Ascending aorta (tissue), 2 donors: ENCODE measurements around the gene LBX1. TPM values are rescaled to one million over a fixed set of nuclear protein-coding genes. Genes with fewer than 3 reads are reported as not detected.

Experiments
- DNase-seq, 2 donors: peaks; one replicate each; pipeline ENCODE4 v3.0.0-alpha.2; 2019; ENCODE audit warnings: low spot score in 2 of 2
- H3K27ac ChIP-seq, 2 donors: fragments of 200-600 bp; sonication (generic); one replicate each; pipeline ENCODE4 v1.5.1; 2016 to 2017; ENCODE audit warnings: mild to moderate bottlenecking in 1 of 2
- H3K27me3 ChIP-seq: fragments of 200-600 bp; sonication (generic); one replicate; pipeline ENCODE4 v1.5.1; 2017
- H3K36me3 ChIP-seq, 2 donors: fragments of 200-600 bp; sonication (generic); one replicate each; pipeline ENCODE4 v1.5.1; 2016
- H3K4me1 ChIP-seq, 2 donors: fragments of 200-600 bp; sonication (generic); one replicate each; pipeline ENCODE4 v1.5.1; 2016 to 2017; ENCODE audit warnings: mild to moderate bottlenecking in 1 of 2
- H3K4me3 ChIP-seq, 2 donors: fragments of 200-600 bp; sonication (generic); one replicate each; pipeline ENCODE4 v1.5.1; 2016 to 2017; ENCODE audit warnings: mild to moderate bottlenecking in 1 of 2
- H3K9me3 ChIP-seq, 2 donors: fragments of 200-600 bp; sonication (generic); one replicate each; pipeline ENCODE4 v1.5.1; 2016
- CTCF ChIP-seq, 3 experiments: fragments of 200-600 bp in 2 of 3; fragments of 450-650 bp in 1 of 3; sonication (generic) in 2 of 3; IDR thresholded peaks; one replicate each; pipeline ENCODE4 v1.5.1; 2016 to 2019; ENCODE audit warnings: antibody characterized with exemption in 3 of 3, mild to moderate bottlenecking in 1 of 3, moderate library complexity in 1 of 3
- intact Hi-C: fragments of 100-400 bp; cut with DNase I; formaldehyde crosslinking; loops from one replicate; pipeline ENCODE4 v1.15.1; 2023
- total RNA-seq: library from RNA; depleted of rRNA; stranded (reverse); fragments of >200 nt; gene quantifications from one replicate; pipeline ENCODE4 v1.1.0, GENCODE V29; 2016

The LBX1 gene
- total RNA-seq, 1 donor from 2014 or later = not detected

DNA sequence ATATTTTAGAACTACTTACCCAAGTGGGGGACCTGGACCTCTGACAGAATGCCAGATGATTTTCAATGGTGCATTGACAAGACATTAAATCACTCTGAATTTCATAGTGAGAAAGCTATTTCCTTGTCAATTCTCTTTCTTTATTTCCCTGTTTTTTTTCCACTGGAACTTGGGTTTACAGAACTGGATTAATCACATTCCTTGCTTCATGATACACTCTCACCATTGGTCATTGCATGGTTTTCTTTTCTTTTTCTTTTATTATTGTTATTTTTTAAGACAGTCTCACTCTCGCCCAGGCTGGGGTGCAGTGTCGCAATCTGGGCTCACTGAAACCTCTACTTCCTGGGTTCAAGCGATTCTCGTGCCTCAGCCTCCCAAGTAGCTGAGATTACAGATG lies 38.5 kb upstream of the LBX1 start:
- no peaks in the 10 kb centered on the region for H3K36me3 ChIP-seq
- no peak overlapping the region for H3K4me3 ChIP-seq
- no peak for DNase-seq
- intact Hi-C loops = no loop called here
- H3K27me3 ChIP-seq = no peaks in the 10 kb centered on the region
- no peak for TF ChIP-seq CTCF (IDR thresholded peaks at IDR 0.05)
- no peak overlapping the region for H3K27ac ChIP-seq
- H3K9me3 ChIP-seq = no peaks in the 10 kb centered on the region
- no peaks in the 10 kb centered on the region for H3K4me1 ChIP-seq

- H3K4me3 ChIP-seq = no peak overlapping the region
- no peak for TF ChIP-seq CTCF (IDR thresholded peaks at IDR 0.05)
- H3K27ac ChIP-seq = no peak overlapping the region
- no peaks in the 10 kb centered on the region for H3K27me3 ChIP-seq
- intact Hi-C loops = no loop called here
- no peak for DNase-seq
- H3K9me3 ChIP-seq = no peaks in the 10 kb centered on the region
- no peaks in the 10 kb centered on the region for H3K4me1 ChIP-seq
- no peaks in the 10 kb centered on the region for H3K36me3 ChIP-seq
Observed at GRCh38 chr10:101267290-101267680, 38.0 kb upstream of the LBX1 start.

GRCh38 chr10:101266381-101267289 lies 37.4 kb upstream of the LBX1 start:
- intact Hi-C loops = no loop called here
- TF ChIP-seq CTCF (IDR thresholded peaks at IDR 0.05) = no peak
- Histone ChIP-seq H3K27ac (no peak overlapping the region), H3K9me3 (no peaks in the 10 kb centered on the region), H3K27me3 (no peaks in the 10 kb centered on the region), H3K4me1 (no peaks in the 10 kb centered on the region), H3K36me3 (no peaks in the 10 kb centered on the region), H3K4me3 (no peak overlapping the region)
- DNase-seq = no peak

DNA sequence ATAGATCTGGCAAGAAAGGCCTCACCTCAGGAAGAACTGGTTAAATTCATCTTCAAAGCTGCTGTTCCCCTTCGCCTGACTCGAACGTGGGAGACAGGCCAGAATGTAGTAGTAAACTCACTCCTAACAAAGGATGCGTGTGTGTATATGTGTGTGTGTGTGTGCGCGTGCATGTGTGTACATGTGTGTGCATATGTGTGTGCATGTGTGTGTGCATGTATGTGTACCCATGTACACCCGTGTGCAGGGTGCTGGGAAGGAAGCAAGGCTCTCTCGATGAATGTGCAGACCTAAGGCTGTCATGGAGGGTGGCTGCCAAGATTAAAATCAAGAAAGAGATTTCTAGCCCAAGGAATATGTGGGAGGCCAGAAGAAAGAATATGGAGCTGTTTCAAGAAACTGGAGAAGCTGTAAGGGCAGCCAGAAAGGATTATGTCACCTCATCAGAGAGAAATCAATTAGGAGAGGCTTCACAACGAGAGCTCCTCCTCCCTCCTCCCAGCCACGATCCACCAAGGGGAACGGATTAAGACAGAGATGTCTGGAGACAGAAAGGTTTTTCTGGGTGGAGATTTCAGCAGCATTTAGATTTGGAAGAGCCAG lies 34.0 kb upstream of the LBX1 start:
- DNase-seq = no peak
- Histone ChIP-seq H3K9me3 (peaks cover 3 to 4% of the 10 kb centered on the region in 2 donors), H3K4me3 (no peak overlapping the region), H3K27me3 (no peaks in the 10 kb centered on the region), H3K4me1 (no peaks in the 10 kb centered on the region), H3K36me3 (no peaks in the 10 kb centered on the region), H3K27ac (no peak overlapping the region)
- intact Hi-C loops = no loop called here
- TF ChIP-seq CTCF (IDR thresholded peaks at IDR 0.05) = no peak

- no peak for DNase-seq
- TF ChIP-seq CTCF (IDR thresholded peaks at IDR 0.05) = no peak
- no peaks in the 10 kb centered on the region for H3K4me1 ChIP-seq
- H3K27me3 ChIP-seq = no peaks in the 10 kb centered on the region
- no peaks in the 10 kb centered on the region for H3K36me3 ChIP-seq
- intact Hi-C loops = no loop called here
- no peak overlapping the region for H3K27ac ChIP-seq
- no peak overlapping the region for H3K4me3 ChIP-seq
- H3K9me3 ChIP-seq = peaks cover 7 to 8% of the 10 kb centered on the region in 2 donors
Observed at GRCh38 chr10:101262147-101262546, 32.9 kb upstream of the LBX1 start.
